HG03439 (cell line): ENCODE data around the gene APOL6.

ENCODE experiments used
- ATAC-seq: cut with Tn5 transposase; IDR thresholded peaks from one replicate; pipeline ENCODE4 v1.9.1; 2021; ENCODE audit warnings: mild to moderate bottlenecking, moderate library complexity; ENCODE audit not compliant: unreplicated experiment

Gene APOL6

GRCh38 chr22:35648066-35649025 lies at the start of gene APOL6:
APOL6 (plus strand) TSS chr22:35648446; CDS start chr22:35656426, 7,980 bp downstream.
- no peak for ATAC-seq

DNA sequence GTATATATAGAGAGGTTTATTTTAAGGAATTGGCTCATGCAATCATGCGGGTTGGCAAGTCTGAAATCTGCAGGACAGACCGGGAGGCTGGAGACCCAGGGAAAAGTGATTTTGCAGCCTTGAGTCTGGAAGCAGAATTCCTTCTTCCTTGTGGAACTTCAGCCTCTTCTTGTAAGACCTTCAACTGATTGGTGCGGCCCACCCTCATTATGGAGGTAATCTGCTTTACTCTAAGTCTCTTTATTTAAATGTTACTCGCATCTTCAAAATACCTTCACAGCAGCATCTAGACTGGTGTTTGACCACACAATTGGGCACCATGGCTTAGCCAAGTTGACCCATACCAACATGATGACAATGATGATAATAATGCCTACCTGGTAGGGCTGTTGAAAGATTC lies 48.9 kb upstream of the APOL6 start:
- ATAC-seq: no peak

DNA sequence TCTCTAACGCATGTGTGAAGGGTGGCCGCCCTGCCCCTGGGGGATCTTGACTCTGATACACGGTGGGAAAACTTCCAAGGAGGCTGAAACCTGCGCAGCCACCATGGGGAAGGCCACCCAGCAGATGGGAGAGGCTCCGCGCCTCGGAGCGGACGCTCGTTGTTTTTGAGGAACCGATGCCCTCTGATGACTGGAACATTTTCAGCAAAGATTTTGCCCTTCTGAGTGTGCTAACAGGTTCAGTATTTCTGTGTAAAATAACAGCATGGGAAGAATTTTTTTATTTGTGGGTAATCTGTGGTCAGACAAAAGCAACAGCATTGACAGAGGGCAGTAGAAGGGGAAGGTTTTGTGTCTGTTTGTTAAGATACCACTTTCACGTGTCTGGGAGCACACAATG lies 47.8 kb upstream of the APOL6 start:
- no peak for ATAC-seq

DNA sequence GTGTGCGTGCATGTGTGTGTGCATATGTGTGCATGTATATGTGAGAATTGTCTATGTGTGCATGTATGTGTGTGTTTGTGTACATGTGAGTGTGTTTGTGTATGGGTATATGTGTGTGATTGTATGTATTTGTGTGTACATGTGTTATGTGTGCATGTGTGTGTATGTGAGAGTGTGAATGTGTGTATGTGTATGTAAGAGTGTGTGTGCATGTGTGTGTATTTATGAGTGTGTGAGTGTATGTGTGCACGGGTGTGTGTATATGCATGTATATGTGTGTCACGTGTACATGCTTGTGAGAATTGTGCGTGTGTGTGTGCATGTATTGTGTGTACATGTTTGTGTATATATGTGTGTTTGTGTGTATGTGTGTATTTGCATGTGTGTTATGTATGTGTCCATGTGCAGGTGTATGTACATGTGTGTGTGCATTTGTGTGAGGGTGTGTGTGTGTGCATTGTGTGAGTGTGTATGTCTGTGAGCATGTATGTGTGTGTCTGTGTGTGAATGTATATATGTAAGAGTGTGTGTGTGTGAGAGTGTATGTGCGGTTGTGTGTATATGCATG lies 47.1 kb upstream of the APOL6 start:
- ATAC-seq: no peak

DNA sequence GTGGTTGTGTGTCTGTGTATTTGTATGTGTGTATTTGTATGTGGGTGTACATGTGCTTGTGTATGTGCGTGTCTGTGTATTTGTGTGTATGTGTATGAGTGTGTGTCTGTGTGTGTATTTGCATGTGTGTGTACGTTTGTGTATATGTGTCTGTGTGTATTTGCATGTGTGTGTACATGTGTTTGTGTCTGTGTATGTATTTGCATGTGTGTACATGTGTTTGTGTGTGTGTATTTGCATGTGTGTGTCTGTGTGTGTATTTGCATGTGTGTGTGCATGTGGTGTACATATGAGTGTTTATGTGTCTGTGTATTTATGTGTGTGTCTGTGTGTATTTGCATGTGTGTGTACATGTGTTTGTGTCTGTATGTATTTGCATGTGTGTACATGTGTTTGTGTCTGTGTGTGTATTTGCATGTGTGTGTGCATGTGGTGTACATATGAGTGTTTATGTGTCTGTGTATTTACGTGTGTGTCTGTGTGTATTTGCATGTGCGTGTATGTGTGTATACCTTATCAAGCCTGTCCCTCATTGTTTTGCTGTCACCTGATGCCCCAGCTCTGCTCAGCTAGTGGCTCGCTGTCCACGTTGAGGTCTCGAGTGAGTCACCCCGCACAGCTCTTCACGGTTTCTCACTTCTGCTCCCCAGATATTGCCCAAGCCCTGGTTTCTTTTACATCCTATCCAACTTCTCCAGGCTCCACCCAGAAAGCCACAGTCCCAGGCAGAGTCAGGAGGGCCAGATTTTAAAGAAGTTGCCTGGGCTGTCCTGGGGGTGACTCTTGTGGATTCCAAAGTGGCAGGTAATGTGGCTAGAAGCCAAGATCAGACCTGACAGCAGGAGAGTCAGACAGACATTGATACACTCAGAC lies 46.3 kb upstream of the APOL6 start:
- no peak for ATAC-seq

DNA sequence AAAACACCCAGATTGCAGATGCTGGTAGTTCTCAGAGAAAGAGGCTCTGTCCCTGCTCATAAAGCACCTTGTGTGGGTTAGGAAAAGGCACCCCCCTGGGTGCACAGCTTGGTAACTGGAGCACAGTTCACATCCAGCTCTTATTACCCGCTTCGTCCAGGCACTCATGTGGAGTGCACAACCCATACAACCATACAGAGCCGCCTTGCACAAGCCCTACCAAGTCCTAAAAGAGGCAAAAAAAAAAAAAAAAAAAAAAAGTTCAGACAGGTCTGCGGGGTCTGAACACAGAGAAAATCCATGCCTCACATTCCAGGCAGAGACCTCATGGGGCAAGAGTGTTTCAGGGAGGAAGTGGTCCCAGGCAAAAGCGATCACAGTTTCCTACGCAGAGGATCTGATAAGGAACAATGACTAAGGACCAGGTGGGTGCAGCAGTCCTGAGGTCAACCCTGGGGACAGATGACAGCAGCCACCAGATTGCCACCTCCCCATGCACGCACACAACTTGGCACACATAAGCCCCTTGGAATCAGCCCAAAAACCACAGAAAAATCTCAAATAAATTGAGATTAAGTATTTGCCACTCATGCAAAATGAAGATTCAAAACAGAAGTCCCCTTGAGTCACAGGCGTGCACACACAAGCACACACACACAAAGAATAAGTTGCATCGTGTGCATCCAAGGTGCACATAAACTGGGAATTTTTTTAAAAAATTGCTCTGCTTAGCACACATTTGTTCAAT lies 43.5 kb upstream of the APOL6 start:
- no peak for ATAC-seq

DNA sequence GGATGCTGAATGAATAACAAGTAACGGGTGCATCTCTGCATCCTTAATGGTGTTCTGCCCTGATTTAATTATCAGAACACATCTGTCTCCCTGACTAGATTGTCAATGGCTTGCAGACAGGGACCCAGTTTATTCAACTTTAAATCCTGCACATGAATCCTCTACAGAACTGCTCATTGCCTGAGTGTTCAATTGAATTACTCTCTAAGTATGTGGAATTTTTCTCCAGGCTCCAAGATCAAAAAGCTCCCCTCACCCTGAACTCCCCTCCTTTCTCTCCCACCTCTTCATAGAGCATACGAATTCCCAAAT lies 42.9 kb upstream of the APOL6 start:
- ATAC-seq: no peak

DNA sequence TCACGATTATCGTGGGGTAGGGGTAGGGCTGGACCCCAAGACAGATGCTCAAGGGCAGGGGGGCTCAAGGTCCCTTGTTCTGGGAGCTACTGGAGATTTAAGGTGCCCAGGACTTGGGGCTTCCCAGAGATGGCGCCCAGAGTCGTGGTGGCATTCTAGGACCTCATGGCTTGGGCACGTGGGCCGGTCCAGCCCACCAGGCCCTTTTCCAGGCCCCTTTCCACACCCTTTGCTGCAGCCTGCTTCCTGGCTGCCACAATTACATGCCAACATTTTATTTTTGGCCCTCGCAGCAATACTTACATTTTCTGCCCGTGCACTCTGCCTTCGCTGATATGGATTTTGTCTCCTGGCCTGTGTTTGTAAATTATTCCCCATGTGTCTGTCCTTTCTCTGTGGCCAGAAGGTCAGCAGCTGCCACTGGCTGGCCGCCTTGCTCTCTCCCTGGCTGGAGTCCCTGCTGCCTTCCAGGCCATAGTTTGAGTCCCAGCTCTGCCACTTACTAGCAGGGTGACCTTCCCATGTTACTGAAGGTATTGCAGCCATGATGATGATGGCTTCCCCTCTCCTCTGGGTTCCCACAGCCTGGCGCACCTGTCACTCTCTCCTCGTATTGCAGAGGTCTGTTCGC lies 42.3 kb upstream of the APOL6 start:
- no peak for ATAC-seq

- ATAC-seq: no peak
Measured at GRCh38 chr22:35606916-35607315, 41.3 kb upstream of the APOL6 start.

DNA sequence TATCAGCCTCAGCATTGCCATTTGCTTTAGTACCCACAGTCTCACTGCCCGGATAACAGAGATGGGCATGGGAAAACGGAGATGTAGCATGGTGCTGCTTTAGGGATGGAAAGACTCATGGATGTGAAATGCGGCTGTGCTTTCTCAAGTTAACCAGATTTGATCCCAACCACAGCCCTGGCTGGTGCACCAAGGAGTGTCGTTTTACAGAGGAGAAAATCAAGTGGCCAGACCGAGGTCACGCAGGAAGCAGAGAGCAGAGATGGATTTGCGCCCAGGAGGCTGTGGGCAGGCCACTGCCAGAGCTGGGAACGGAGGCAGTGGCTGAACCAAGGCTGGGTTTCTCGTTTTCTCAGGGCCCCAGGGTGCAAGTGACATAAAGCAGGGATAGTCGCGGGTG lies 40.2 kb upstream of the APOL6 start:
- ATAC-seq: no peak

- ATAC-seq: no peak
Measured at GRCh38 chr22:35609261-35609660, 39.0 kb upstream of the APOL6 start.

DNA sequence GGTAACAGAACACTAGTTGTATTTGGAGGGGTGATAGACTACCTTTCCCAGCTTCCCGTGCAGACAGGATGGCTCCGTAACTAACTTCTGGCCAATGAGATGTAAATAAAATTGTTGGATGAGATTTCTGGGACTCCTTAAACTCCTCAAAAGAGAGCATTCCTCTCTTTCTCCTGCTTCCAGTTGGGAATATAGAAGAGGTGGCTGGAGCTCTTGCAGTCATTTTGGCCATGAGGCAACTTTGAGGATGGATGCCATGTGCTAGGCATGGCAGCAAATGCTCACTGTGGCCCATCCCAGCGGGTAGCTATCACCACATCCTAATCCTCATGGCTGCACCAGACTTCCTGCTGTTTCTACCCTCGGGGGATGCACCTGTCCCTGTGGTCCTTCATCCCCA lies 38.5 kb upstream of the APOL6 start:
- no peak for ATAC-seq

DNA sequence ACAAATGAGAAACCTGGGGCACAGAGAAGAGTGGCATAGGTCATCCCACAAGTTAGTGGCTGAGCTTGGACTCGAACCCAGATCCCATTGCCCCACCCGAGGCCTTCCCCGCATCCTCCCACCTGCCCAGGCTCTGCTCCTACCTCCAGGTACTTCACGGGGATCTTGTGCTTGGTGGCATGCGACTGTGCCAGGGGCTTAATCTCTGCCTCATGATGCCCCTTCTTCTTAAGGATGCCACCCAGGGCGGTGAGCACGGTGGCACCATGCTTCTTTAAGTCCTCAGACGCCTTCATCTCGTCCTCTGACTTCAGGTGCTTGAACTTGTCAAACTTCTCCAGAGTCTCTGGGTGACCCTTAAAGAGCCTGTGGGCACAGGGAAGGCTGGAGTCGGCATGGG lies 37.5 kb upstream of the APOL6 start:
- ATAC-seq: no peak

- ATAC-seq: no peak
Measured at GRCh38 chr22:35611200-35611890, 36.9 kb upstream of the APOL6 start.

- no peak for ATAC-seq
Measured at GRCh38 chr22:35611891-35612576, 36.2 kb upstream of the APOL6 start.

GRCh38 chr22:35612903-35613302 lies 35.3 kb upstream of the APOL6 start:
- no peak for ATAC-seq

- ATAC-seq: no peak
Measured at GRCh38 chr22:35614404-35614803, 33.8 kb upstream of the APOL6 start.

DNA sequence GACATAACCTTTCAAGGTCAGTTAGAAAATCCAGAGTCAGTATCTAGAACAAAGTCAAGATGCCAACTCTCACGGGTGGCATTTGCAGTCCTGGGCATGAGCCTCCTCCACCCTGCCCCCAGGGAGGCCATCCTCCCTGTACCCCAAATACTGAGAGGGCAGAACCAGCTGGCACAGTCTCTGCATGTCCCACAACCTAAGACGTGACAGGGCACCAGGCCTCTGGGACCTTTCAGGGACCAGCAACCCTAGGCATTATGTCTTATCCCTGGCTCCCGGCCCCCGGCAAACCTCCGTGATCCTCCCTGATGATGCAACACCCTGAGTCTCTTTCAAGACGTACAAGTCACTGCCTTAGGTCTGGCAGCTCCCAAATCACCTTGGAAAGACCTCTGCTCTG lies 33.1 kb upstream of the APOL6 start:
- ATAC-seq: no peak

- no peak for ATAC-seq
Measured at GRCh38 chr22:35616043-35616442, 32.2 kb upstream of the APOL6 start.
